HEK293 (cell line): ENCODE measurements around the gene HOATZ.

ENCODE experiments used
- CTCF ChIA-PET: fragments of 350-600 bp; formaldehyde crosslinking; extraction: SDS; loops from one replicate; lab custom pipeline; 2021; ENCODE audit warnings: antibody characterized with exemption; lab: Yijun Ruan, JAX
- POLR2A ChIA-PET: fragments of 300-600 bp; formaldehyde crosslinking; extraction: SDS; loops from one replicate; lab custom pipeline; 2020; ENCODE audit warnings: antibody characterized with exemption, inconsistent platforms; lab: Yijun Ruan, JAX
- H3K27ac ChIP-seq: fragments of 200-500 bp; sonication (Bioruptor generic); 2 replicates; pipeline ENCODE4 v1.5.1; 2014; ENCODE audit warnings: low read depth, low read length, control low read depth, inconsistent platforms; ENCODE audit errors: extremely low read depth
- H3K36me3 ChIP-seq, 2 experiments: fragments of 200-500 bp in 1 of 2; sonication (Bioruptor generic) in 1 of 2; 1 replicate in 1 of 2; 2 replicates in 1 of 2; pipeline ENCODE4 v1.5.1; 2014 to 2017; ENCODE audit warnings: inconsistent platforms in 2 of 2, low read length in 2 of 2; ENCODE audit not compliant: control insufficient read depth in 2 of 2, insufficient read depth in 1 of 2
- H3K4me1 ChIP-seq: fragments of 200-500 bp; sonication (Bioruptor generic); 2 replicates; pipeline ENCODE4 v1.5.1; 2014; ENCODE audit warnings: mild to moderate bottlenecking, low read length, inconsistent platforms; ENCODE audit not compliant: control insufficient read depth, insufficient read depth
- H3K4me3 ChIP-seq: 2 replicates; pipeline ENCODE4 v1.5.1; 2011; ENCODE audit warnings: low read depth, mild to moderate bottlenecking, control low read depth, low read length, moderate library complexity
- H3K9me3 ChIP-seq: fragments of 200-500 bp; sonication (Bioruptor generic); 2 replicates; pipeline ENCODE4 v1.5.1; 2014; ENCODE audit warnings: low read depth, low read length, inconsistent platforms; ENCODE audit not compliant: control insufficient read depth, insufficient read depth
- GLI4 ChIP-seq: fragments of 450-650 bp; formaldehyde crosslinking; IDR thresholded peaks from 2 replicates; pipeline ENCODE4 v1.5.1; 2016; ENCODE audit warnings: missing biosample characterization, missing genetic modification characterization
- PRDM10 ChIP-seq: fragments of 450-650 bp; formaldehyde crosslinking; IDR thresholded peaks from 2 replicates; pipeline ENCODE4 v1.5.1; 2016; ENCODE audit warnings: missing biosample characterization, missing genetic modification characterization
- SALL2 ChIP-seq: fragments of 450-650 bp; formaldehyde crosslinking; IDR thresholded peaks from 2 replicates; pipeline ENCODE4 v1.5.0; 2017; ENCODE audit warnings: missing biosample characterization, mild to moderate bottlenecking, missing genetic modification characterization, borderline replicate concordance
- SCRT1 ChIP-seq: fragments of 450-650 bp; formaldehyde crosslinking; IDR thresholded peaks from 2 replicates; pipeline ENCODE4 v1.5.1; 2016; ENCODE audit warnings: missing biosample characterization, missing genetic modification characterization, borderline replicate concordance
- ZBTB11 ChIP-seq: fragments of 450-650 bp; formaldehyde crosslinking; conservative IDR thresholded peaks from 2 replicates; pipeline ENCODE4 v1.5.1; 2016; ENCODE audit warnings: low read depth, missing biosample characterization, missing genetic modification characterization
- ZNF155 ChIP-seq: fragments of 450-650 bp; formaldehyde crosslinking; IDR thresholded peaks from 2 replicates; pipeline ENCODE4 v1.5.1; 2016; ENCODE audit warnings: missing biosample characterization, missing genetic modification characterization
- ZNF169 ChIP-seq: fragments of 450-650 bp; formaldehyde crosslinking; IDR thresholded peaks from 2 replicates; pipeline ENCODE4 v1.5.1; 2016; ENCODE audit warnings: missing biosample characterization, missing genetic modification characterization
- ZNF48 ChIP-seq: fragments of 450-650 bp; formaldehyde crosslinking; IDR thresholded peaks from 2 replicates; pipeline ENCODE4 v1.5.1; 2016; ENCODE audit warnings: missing biosample characterization, missing genetic modification characterization
- ZNF596 ChIP-seq: fragments of 450-650 bp; IDR thresholded peaks from 2 replicates; pipeline ENCODE4 v1.5.0; 2018; ENCODE audit warnings: missing biosample characterization, mild to moderate bottlenecking, missing genetic modification characterization, moderate library complexity
- ZNF654 ChIP-seq: fragments of 450-650 bp; formaldehyde crosslinking; IDR thresholded peaks from 2 replicates; pipeline ENCODE4 v1.5.1; 2016; ENCODE audit warnings: low read depth, missing biosample characterization, missing genetic modification characterization
- ZSCAN5A ChIP-seq: fragments of 450-650 bp; formaldehyde crosslinking; IDR thresholded peaks from 2 replicates; pipeline ENCODE4 v1.5.1; 2016; ENCODE audit warnings: missing biosample characterization, missing genetic modification characterization
- TF ChIP-seq, protein P1 (sequence below): fragments of 450-650 bp; formaldehyde crosslinking; IDR thresholded peaks from 2 replicates; pipeline ENCODE4 v1.5.1; 2017; ENCODE audit warnings: missing biosample characterization, mild to moderate bottlenecking, missing genetic modification characterization, moderate library complexity
- TF ChIP-seq, protein P2 (sequence below): fragments of 450-650 bp; formaldehyde crosslinking; IDR thresholded peaks from 2 replicates; pipeline ENCODE4 v1.5.1; 2017; ENCODE audit warnings: missing biosample characterization, missing genetic modification characterization

Gene HOATZ

DNA sequence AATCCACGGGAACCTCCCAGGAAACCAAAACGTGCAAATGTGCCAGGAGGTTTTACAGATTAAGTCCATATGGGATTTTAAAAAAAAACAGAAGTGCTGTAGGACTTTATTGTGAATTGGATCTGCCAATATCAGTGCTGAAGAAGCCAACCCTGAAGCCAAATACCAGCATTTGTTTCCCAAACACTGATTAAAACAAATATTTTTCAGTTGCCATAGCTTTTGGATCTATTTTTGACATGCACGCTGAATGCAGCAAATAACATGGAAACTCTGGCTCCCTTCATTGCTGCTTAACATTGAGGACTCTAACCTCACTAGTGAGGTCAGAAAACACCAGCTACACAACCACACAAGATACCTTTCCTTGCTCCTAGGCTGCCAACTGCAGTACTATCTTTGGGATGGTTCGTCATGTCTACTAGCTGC, 59.3 kb downstream of the HOATZ start:
- TF ChIP-seq, protein P1, sequence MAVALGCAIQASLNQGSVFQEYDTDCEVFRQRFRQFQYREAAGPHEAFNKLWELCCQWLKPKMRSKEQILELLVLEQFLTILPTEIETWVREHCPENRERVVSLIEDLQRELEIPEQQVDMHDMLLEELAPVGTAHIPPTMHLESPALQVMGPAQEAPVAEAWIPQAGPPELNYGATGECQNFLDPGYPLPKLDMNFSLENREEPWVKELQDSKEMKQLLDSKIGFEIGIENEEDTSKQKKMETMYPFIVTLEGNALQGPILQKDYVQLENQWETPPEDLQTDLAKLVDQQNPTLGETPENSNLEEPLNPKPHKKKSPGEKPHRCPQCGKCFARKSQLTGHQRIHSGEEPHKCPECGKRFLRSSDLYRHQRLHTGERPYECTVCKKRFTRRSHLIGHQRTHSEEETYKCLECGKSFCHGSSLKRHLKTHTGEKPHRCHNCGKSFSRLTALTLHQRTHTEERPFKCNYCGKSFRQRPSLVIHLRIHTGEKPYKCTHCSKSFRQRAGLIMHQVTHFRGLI (tag by site-specific recombination) = no peak
- TF ChIP-seq ZNF155 (tag by site-specific recombination) (no peak), SALL2 (tag by site-specific recombination) (no peak), PRDM10 (tag by site-specific recombination) (no peak), GLI4 (tag by site-specific recombination) (no peak), ZNF48 (tag by site-specific recombination) (no peak), ZNF654 (tag by site-specific recombination) (no peak), ZNF596 (tag by site-specific recombination) (no peak), ZSCAN5A (no peak), SCRT1 (tag by site-specific recombination) (no peak), ZNF169 (tag by site-specific recombination) (no peak), ZBTB11 (no peak)
- TF ChIP-seq, protein P2, sequence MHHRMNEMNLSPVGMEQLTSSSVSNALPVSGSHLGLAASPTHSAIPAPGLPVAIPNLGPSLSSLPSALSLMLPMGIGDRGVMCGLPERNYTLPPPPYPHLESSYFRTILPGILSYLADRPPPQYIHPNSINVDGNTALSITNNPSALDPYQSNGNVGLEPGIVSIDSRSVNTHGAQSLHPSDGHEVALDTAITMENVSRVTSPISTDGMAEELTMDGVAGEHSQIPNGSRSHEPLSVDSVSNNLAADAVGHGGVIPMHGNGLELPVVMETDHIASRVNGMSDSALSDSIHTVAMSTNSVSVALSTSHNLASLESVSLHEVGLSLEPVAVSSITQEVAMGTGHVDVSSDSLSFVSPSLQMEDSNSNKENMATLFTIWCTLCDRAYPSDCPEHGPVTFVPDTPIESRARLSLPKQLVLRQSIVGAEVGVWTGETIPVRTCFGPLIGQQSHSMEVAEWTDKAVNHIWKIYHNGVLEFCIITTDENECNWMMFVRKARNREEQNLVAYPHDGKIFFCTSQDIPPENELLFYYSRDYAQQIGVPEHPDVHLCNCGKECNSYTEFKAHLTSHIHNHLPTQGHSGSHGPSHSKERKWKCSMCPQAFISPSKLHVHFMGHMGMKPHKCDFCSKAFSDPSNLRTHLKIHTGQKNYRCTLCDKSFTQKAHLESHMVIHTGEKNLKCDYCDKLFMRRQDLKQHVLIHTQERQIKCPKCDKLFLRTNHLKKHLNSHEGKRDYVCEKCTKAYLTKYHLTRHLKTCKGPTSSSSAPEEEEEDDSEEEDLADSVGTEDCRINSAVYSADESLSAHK = no peak
- Histone ChIP-seq H3K4me1 (no peaks in the 10 kb centered on the region), H3K4me3 (no peak overlapping the region), H3K27ac (no peak overlapping the region), H3K9me3 (no peaks in the 10 kb centered on the region), H3K36me3 (no peaks in the 10 kb centered on the region)
- ChIA-PET POLR2A (no interaction called here), CTCF (interaction anchor here (0.7 kb wide), 1 partner anchor 24 kb away, joined by 5 read pairs; no protein-coding TSS in a partner anchor)
